H7 (cell line): Measurements from ENCODE around the gene TMPRSS7. TPM values are rescaled to one million over a fixed set of nuclear protein-coding genes. Genes with fewer than 3 reads are reported as not detected.

Experiments used
- DNase-seq: peaks from one replicate; pipeline ENCODE4 v3.0.0; 2012
- H3K27me3 ChIP-seq: 2 replicates; pipeline ENCODE4 v1.6.0; 2011; ENCODE audit warnings: mild to moderate bottlenecking, low read length; ENCODE audit not compliant: control insufficient read depth, insufficient read depth
- H3K36me3 ChIP-seq: replicated peaks from 2 replicates; pipeline ENCODE4 v1.5.1; 2011; ENCODE audit warnings: low read length; ENCODE audit not compliant: control insufficient read depth, insufficient read depth
- H3K4me3 ChIP-seq: 2 replicates; pipeline ENCODE4 v1.5.1; 2011; ENCODE audit warnings: low read depth, mild to moderate bottlenecking, control low read depth, low read length, moderate library complexity; ENCODE audit not compliant: insufficient read depth
- total RNA-seq: library from RNA; depleted of rRNA; stranded (reverse); fragments of >200 nt; shearing (Covaris generic); gene quantifications from 2 replicates; pipeline ENCODE4 v1.2.3, GENCODE V29; 2014

The TMPRSS7 gene
- total RNA-seq, 1 experiment from 2014 or later, result not detected

GRCh38 chr3:112089956-112090886 lies 55.7 kb downstream of the TMPRSS7 start:
- H3K4me3 ChIP-seq, result no peak overlapping the region
- peaks cover 3% of the 10 kb centered on the region; the same call in 1 of the 2 replicates for H3K27me3 ChIP-seq
- no peak for DNase-seq
- no peaks in the 10 kb centered on the region; the same call in 1 of the 2 replicates for H3K36me3 ChIP-seq

GRCh38 chr3:112090887-112091586 lies 56.5 kb downstream of the TMPRSS7 start:
- DNase-seq, result no peak
- no peaks in the 10 kb centered on the region for H3K27me3 ChIP-seq
- H3K36me3 ChIP-seq, result no peaks in the 10 kb centered on the region; the same call in 1 of the 2 replicates
- no peak overlapping the region for H3K4me3 ChIP-seq

- Histone ChIP-seq H3K27me3 (no peaks in the 10 kb centered on the region), H3K36me3 (no peaks in the 10 kb centered on the region; the same call in 1 of the 2 replicates), H3K4me3 (no peak overlapping the region)
- DNase-seq, result no peak
Measured at GRCh38 chr3:112092496-112093179, 58.1 kb downstream of the TMPRSS7 start.

- Histone ChIP-seq H3K4me3 (no peak overlapping the region), H3K36me3 (no peaks in the 10 kb centered on the region; the same call in 1 of the 2 replicates), H3K27me3 (no peaks in the 10 kb centered on the region)
- no peak for DNase-seq
Measured at GRCh38 chr3:112093180-112093522, 58.6 kb downstream of the TMPRSS7 start.

- no peaks in the 10 kb centered on the region for H3K27me3 ChIP-seq
- H3K36me3 ChIP-seq, result no peaks in the 10 kb centered on the region; the same call in 1 of the 2 replicates
- H3K4me3 ChIP-seq, result no peak overlapping the region
- DNase-seq, result no peak
Measured at GRCh38 chr3:112095731-112096130, 61.2 kb downstream of the TMPRSS7 start.

GRCh38 chr3:112096176-112096575 lies 61.6 kb downstream of the TMPRSS7 start:
- H3K4me3 ChIP-seq, result no peak overlapping the region
- DNase-seq, result no peak

GRCh38 chr3:112097378-112097777 lies 62.8 kb downstream of the TMPRSS7 start:
- DNase-seq, result no peak
- H3K36me3 ChIP-seq, result no peaks in the 10 kb centered on the region
- no peaks in the 10 kb centered on the region for H3K27me3 ChIP-seq
- H3K4me3 ChIP-seq, result no peak overlapping the region

More at GRCh38 chr3:112096176-112096575, 61.6 kb downstream of the TMPRSS7 start:
- H3K36me3 ChIP-seq, result no peaks in the 10 kb centered on the region; the same call in 1 of the 2 replicates
- H3K27me3 ChIP-seq, result no peaks in the 10 kb centered on the region

- no peaks in the 10 kb centered on the region for H3K27me3 ChIP-seq
- H3K36me3 ChIP-seq, result peaks cover 3% of the 10 kb centered on the region
- H3K4me3 ChIP-seq, result no peak overlapping the region
- DNase-seq, result no peak
Measured at GRCh38 chr3:112101916-112102315, 67.4 kb downstream of the TMPRSS7 start.

- no peak for DNase-seq
- H3K4me3 ChIP-seq, result no peak overlapping the region
- H3K27me3 ChIP-seq, result no peaks in the 10 kb centered on the region
- peaks cover 4% of the 10 kb centered on the region for H3K36me3 ChIP-seq
Measured at GRCh38 chr3:112104774-112105173, 70.2 kb downstream of the TMPRSS7 start.

- no peak for DNase-seq
- Histone ChIP-seq H3K4me3 (no peak overlapping the region), H3K27me3 (no peaks in the 10 kb centered on the region), H3K36me3 (peaks cover 4% of the 10 kb centered on the region)
Measured at GRCh38 chr3:112109322-112109721, 74.8 kb downstream of the TMPRSS7 start.

GRCh38 chr3:112111785-112112402 lies 77.4 kb downstream of the TMPRSS7 start:
- peaks cover 3% of the 10 kb centered on the region for H3K36me3 ChIP-seq

GRCh38 chr3:112114576-112115160 lies 80.1 kb downstream of the TMPRSS7 start:
- no peak for DNase-seq
- H3K4me3 ChIP-seq, result no peak overlapping the region
- peaks cover 1% of the 10 kb centered on the region for H3K36me3 ChIP-seq
- H3K27me3 ChIP-seq, result no peaks in the 10 kb centered on the region

More at GRCh38 chr3:112111785-112112402, 77.4 kb downstream of the TMPRSS7 start:
- Histone ChIP-seq H3K27me3 (no peaks in the 10 kb centered on the region), H3K4me3 (no peak overlapping the region)
- peak; percentile 65 for DNase-seq

- DNase-seq, result no peak
- no peaks in the 10 kb centered on the region for H3K27me3 ChIP-seq
- H3K36me3 ChIP-seq, result peaks cover 1% of the 10 kb centered on the region
- no peak overlapping the region for H3K4me3 ChIP-seq
Measured at GRCh38 chr3:112115161-112115739, 80.7 kb downstream of the TMPRSS7 start.
